Neuron (in vitro differentiated cells): Measurements from ENCODE around the gene WDR13.
A peak's percentile ranks its signal among the peaks of the same experiment; 100 is the strongest.
"Not testable (repeated sequence)": the region's sequence is repeated elsewhere in the genome, so short reads cannot be mapped to it uniquely, and the experiment has no call there.

ENCODE experiments used
- H2AFZ ChIP-seq: one replicate; pipeline ENCODE4 v1.6.1; 2013; ENCODE audit warnings: low read depth, mild to moderate bottlenecking, inconsistent platforms, low read length, moderate library complexity
- H3K27me3 ChIP-seq: one replicate; pipeline ENCODE4 v1.6.1; 2013; ENCODE audit warnings: low read length; ENCODE audit not compliant: insufficient read depth
- H3K36me3 ChIP-seq: one replicate; pipeline ENCODE4 v1.6.1; 2013; ENCODE audit warnings: low read length; ENCODE audit not compliant: insufficient read depth
- H3K4me1 ChIP-seq: one replicate; pipeline ENCODE4 v1.6.1; 2013; ENCODE audit warnings: low read length; ENCODE audit not compliant: insufficient read depth
- H3K4me3 ChIP-seq: 2 replicates; pipeline ENCODE4 v1.5.1; 2013; ENCODE audit warnings: mild to moderate bottlenecking, low read length, moderate library complexity
- H3K9me3 ChIP-seq: one replicate; pipeline ENCODE4 v1.6.1; 2013; ENCODE audit warnings: low read length

WDR13 gene

GRCh38 chrX:48597353-48598264 is at the start of gene WDR13:
Gene WDR13, plus strand, starts transcription at chrX:48597492. Its CDS starts 505 bp downstream, at chrX:48597997.
- H3K4me3 ChIP-seq, result peak within 1 kb of the TSS; percentile 57
- no peaks in the 10 kb centered on the region for H3K9me3 ChIP-seq
- no peak within 1 kb of the TSS for H2AFZ ChIP-seq
- H3K36me3 ChIP-seq, result peaks cover 17% of the 10 kb centered on the region
- H3K4me1 ChIP-seq, result peaks cover 4% of the 10 kb centered on the region
- no peaks in the 10 kb centered on the region for H3K27me3 ChIP-seq

GRCh38 chrX:48548871-48549270 is 48.4 kb upstream of the WDR13 start:
- peaks cover 7% of the 10 kb centered on the region for H3K36me3 ChIP-seq
- H3K4me1 ChIP-seq, result no peaks in the 10 kb centered on the region
- H3K4me3 ChIP-seq, result no peak overlapping the region
- no peaks in the 10 kb centered on the region for H3K27me3 ChIP-seq
- no peaks in the 10 kb centered on the region for H3K9me3 ChIP-seq
- no peak overlapping the region for H2AFZ ChIP-seq

GRCh38 chrX:48555731-48556325 is 41.5 kb upstream of the WDR13 start:
- H3K4me3 ChIP-seq, H3K27me3 ChIP-seq, H3K9me3 ChIP-seq, H3K4me1 ChIP-seq, H2AFZ ChIP-seq: not testable (repeated sequence)
- peaks cover 22% of the 10 kb centered on the region for H3K36me3 ChIP-seq

- Histone ChIP-seq H3K27me3 (no peaks in the 10 kb centered on the region), H3K36me3 (peaks cover 26% of the 10 kb centered on the region), H3K4me1 (no peaks in the 10 kb centered on the region), H2AFZ (no peak overlapping the region), H3K9me3 (no peaks in the 10 kb centered on the region), H3K4me3 (no peak overlapping the region)
These were observed 39.0 kb upstream of the WDR13 start for GRCh38 chrX:48558271-48558670.

GRCh38 chrX:48559636-48560035 is 37.7 kb upstream of the WDR13 start:
- Histone ChIP-seq H3K4me3 (no peak overlapping the region), H3K27me3 (no peaks in the 10 kb centered on the region), H3K9me3 (no peaks in the 10 kb centered on the region), H3K36me3 (peaks cover 26% of the 10 kb centered on the region), H2AFZ (no peak overlapping the region), H3K4me1 (no peaks in the 10 kb centered on the region)

GRCh38 chrX:48560056-48560455 is 37.2 kb upstream of the WDR13 start:
- Histone ChIP-seq H3K27me3 (no peaks in the 10 kb centered on the region), H3K4me3 (no peak overlapping the region), H2AFZ (no peak overlapping the region), H3K36me3 (peaks cover 23% of the 10 kb centered on the region), H3K9me3 (no peaks in the 10 kb centered on the region), H3K4me1 (no peaks in the 10 kb centered on the region)

DNA sequence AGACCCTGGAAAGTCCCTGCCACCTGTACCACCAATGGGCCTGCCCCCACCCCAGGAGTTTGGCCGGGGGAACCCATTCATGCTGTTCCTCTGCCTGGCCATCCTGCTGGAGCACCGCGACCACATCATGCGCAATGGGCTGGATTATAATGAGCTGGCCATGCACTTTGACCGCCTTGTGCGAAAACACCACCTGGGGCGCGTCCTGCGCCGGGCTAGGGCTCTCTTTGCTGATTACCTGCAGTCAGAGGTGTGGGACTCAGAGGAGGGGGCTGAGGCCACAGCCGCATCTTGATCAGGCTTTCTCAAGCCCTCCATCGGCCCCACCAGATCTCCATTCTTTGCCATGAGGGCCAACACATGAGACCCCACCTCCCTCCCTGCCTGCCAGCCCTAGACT is 36.6 kb upstream of the WDR13 start:
- Histone ChIP-seq H2AFZ (no peak overlapping the region), H3K4me1 (no peaks in the 10 kb centered on the region), H3K4me3 (no peak overlapping the region)

DNA sequence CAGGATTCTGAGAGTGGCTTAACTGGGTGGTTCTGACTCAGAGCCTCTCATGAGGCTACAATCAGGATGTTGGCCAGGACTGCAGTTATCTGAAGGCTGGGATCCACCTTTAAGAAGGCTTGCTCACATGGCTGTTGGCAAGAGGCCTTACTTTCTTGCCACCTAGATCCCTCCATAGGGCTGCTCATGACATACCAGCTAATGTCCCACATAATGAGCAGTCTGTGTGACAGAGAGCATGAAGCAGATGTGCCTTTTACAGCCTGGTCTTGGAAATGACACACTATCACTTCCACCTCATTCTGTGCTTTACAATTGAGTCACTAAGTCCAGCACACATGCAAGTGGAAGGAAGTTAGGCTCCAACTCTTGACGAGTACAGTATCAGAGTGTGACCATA is 27.3 kb upstream of the WDR13 start:
- Histone ChIP-seq H3K27me3 (no peaks in the 10 kb centered on the region), H3K4me3 (no peak overlapping the region), H3K36me3 (no peaks in the 10 kb centered on the region), H2AFZ (no peak overlapping the region), H3K9me3 (no peaks in the 10 kb centered on the region), H3K4me1 (no peaks in the 10 kb centered on the region)

More for the DNA sequence above, 36.6 kb upstream of the WDR13 start:
- Histone ChIP-seq H3K36me3 (peaks cover 23% of the 10 kb centered on the region), H3K9me3 (no peaks in the 10 kb centered on the region), H3K27me3 (no peaks in the 10 kb centered on the region)

DNA sequence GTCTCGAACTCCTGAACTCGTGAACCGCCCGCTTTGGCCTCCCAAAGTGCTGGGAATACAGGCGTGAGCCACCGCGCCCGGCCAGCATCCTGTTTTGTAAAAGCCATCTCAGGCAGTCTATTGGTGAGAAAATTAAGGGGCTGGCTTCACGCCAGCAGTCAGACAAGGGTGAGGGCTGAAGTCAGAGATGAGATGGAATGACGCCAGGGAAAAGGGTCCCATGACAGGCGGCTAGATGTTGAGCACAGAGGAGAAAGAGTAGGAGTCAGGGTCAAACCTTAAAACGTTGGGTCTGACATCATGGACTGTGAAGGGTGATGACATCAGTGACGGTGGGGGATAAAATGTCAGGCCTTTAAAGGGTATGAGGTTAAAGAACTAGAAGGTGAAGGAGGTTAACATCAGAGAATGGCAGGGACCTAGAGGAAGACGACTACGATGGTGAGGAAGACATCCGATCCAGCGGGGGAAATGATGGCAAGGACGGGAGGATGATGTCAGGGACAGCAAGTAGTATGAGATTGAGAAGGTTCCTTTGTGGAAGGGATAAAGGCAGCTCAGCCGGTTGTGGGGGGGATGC is 23.5 kb upstream of the WDR13 start:
- no peaks in the 10 kb centered on the region for H3K27me3 ChIP-seq
- no peaks in the 10 kb centered on the region for H3K9me3 ChIP-seq
- H3K36me3 ChIP-seq, result peaks cover 22% of the 10 kb centered on the region
- H3K4me1 ChIP-seq, result peaks cover 12% of the 10 kb centered on the region
- peak overlapping the region; percentile 81 for H3K4me3 ChIP-seq
- H2AFZ ChIP-seq, result peak overlapping the region; percentile 20

DNA sequence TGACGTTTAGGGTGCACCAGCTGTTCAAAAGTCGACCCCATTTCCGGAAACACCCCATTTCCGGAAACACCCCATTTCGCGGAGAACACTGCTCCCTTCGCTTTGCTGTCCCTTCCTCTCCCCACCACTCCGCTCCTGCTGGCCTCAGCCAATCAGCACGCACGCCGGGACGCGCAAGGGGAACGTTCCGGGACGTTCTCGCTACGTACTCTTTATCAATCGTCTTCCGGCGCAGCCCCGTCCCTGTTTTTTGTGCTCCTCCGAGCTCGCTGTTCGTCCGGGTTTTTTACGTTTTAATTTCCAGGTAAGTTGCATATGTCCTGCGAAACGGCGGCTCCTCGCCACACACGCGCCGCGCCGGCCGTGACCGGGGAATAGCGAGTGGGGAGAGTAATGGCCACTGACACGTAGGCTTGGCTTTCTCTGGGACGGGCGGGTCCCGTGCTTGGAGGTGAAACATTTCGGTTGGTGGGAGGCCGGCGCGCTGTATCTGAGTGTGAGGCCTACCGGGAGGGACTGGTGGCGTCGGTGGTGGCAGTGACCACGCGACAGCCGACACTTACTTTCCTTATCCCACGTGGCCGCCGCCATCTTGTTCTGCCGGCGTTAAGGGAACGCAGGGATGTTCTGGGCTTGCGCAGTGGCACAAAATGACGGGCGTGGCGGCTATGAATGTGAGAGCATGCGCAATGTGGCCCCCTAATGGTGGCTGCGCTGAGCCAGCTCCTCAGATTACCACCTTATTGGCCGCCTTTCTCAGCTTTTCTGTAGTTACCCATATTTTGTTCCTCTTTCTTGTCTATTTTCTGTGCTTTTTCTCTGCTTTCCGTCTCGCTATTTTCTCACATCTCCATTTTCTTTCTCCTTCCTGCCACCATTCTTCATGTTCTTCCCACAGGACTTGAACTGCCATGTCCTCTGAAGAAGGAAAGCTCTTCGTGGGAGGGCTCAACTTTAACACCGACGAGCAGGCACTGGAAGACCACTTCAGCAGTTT is 22.7 kb upstream of the WDR13 start, which contains the start of gene RBM3:
Gene RBM3 (plus strand): TSS at position 215 of the 997 bp plus-strand sequence. CDS start 697 bp downstream, at position 912.
- Histone ChIP-seq H3K36me3 (peaks cover 22% of the 10 kb centered on the region), H3K4me1 (peaks cover 12% of the 10 kb centered on the region), H3K27me3 (no peaks in the 10 kb centered on the region), H3K4me3 (peak within 1 kb of the TSS; percentile 81), H3K9me3 (no peaks in the 10 kb centered on the region), H2AFZ (peak within 1 kb of the TSS; percentile 20)

DNA sequence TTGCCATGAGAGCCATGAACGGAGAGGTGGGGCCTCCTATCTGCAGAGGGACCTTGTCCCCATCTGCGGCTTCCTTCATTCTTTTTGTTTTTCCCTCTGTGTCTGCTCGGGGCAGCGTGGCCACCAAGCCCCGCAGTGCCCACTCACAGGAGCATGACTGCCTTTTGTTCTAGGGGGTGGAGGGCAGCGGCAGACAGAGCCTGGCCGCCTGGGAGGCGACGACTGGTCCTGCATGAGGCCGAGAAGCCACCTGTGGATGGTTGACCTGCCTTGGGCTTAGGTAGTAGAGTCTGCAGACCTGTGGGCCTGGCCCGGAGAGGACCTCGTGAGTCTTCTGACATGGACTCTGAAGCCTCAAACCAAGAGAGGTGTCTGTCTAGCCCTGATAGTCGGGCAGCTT is 21.6 kb upstream of the WDR13 start:
- Histone ChIP-seq H3K4me3 (peak overlapping the region; percentile 81), H2AFZ (no peak overlapping the region), H3K4me1 (peaks cover 12% of the 10 kb centered on the region), H3K9me3 (no peaks in the 10 kb centered on the region), H3K27me3 (no peaks in the 10 kb centered on the region), H3K36me3 (peaks cover 22% of the 10 kb centered on the region)

DNA sequence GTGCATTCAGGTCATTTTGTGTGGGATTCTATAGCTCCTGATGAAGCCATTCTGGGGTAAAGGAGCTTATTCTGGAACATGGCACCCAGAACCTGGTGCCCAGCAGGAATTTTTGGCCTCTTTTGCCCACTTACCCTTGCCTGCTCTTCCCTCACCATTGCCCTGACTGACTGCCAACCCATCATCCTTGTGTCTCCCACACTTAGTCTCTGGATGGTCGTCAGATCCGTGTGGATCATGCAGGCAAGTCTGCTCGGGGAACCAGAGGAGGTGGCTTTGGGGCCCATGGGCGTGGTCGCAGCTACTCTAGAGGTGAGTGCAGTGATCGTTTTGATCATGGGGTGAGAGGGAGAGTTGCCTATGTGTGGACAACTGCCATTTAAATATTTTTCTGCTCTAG is 21.2 kb upstream of the WDR13 start:
- H3K36me3 ChIP-seq, result peaks cover 22% of the 10 kb centered on the region

More for the DNA sequence above, 21.2 kb upstream of the WDR13 start:
- H3K27me3 ChIP-seq, result no peaks in the 10 kb centered on the region
- H3K9me3 ChIP-seq, result no peaks in the 10 kb centered on the region
- H3K4me3 ChIP-seq, result no peak overlapping the region
- no peak overlapping the region for H2AFZ ChIP-seq
- H3K4me1 ChIP-seq, result peaks cover 12% of the 10 kb centered on the region
